Astrocyte of the spinal cord (primary cell): ENCODE data around the gene TACC3.

Source experiments
- DNase-seq: peaks from one replicate; pipeline ENCODE4 v3.0.0; 2011; ENCODE audit warnings: low read depth, low spot score
- H3K4me3 ChIP-seq: 2 replicates; pipeline ENCODE4 v1.5.1; 2011; ENCODE audit warnings: low read depth, mild to moderate bottlenecking, low read length, moderate library complexity
- in situ Hi-C: cut with HindIII; loops from 2 replicates; pipeline ENCODE4 v1.10.0; 2017; ENCODE audit warnings: low sequenced_read_pairs
- TF ChIP-seq, protein P1 (sequence below): IDR thresholded peaks from 2 replicates; pipeline ENCODE4 v1.5.1; 2012; ENCODE audit warnings: low read depth, mild to moderate bottlenecking, low read length, inconsistent platforms

Gene TACC3

DNA sequence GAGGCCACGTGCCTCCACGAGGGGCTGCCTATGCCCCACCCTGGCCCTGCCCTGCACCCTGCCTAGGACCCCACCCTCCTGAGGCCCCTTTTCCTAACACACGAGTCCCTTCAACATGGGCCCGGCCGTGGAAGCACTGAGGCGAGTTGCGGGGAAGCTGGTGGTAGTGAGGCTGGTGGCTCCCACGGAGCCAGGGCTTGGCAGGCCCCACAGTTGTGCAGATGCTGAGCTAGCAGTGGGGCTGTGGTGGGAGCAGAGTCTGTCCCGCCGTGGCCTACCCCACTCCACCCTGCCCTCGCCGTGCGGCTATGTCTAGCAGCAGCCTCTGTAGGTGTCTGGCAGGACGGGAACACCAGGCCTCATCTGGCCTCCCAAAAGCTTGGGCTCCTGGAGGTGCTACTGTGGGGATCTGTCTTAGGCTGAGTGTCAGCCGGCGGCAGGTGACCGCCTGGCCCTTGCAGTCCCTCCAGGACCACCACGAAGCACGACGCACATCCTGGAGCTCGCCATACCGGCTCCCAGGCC lies 18.8 kb downstream of the TACC3 start:
- no peak overlapping the region for H3K4me3 ChIP-seq
- in situ Hi-C loops = no loop called here
- TF ChIP-seq, protein P1, sequence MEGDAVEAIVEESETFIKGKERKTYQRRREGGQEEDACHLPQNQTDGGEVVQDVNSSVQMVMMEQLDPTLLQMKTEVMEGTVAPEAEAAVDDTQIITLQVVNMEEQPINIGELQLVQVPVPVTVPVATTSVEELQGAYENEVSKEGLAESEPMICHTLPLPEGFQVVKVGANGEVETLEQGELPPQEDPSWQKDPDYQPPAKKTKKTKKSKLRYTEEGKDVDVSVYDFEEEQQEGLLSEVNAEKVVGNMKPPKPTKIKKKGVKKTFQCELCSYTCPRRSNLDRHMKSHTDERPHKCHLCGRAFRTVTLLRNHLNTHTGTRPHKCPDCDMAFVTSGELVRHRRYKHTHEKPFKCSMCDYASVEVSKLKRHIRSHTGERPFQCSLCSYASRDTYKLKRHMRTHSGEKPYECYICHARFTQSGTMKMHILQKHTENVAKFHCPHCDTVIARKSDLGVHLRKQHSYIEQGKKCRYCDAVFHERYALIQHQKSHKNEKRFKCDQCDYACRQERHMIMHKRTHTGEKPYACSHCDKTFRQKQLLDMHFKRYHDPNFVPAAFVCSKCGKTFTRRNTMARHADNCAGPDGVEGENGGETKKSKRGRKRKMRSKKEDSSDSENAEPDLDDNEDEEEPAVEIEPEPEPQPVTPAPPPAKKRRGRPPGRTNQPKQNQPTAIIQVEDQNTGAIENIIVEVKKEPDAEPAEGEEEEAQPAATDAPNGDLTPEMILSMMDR = no peak
- no peak for DNase-seq

DNA sequence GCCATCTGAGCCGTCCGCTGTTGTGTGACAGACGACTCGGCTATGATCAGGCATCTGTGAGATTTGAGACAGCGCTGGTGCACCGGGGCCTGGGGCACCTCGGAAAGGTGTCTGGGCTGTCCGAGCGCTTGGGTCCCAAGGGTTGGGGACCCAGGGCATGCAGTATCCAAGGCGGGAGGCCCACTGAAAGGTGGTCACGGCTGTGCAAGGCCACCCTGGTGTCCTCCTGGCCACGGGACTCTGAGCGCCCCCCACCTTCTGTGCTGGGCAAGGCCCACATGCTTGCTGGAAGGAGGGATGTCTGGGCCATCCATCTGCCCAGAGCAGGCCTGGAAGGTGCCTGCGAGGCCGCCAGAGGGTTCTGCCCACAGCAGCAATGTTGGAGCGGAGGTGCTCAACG lies 19.9 kb downstream of the TACC3 start:
- DNase-seq = no peak
- no peak overlapping the region for H3K4me3 ChIP-seq
- TF ChIP-seq, protein P1 = no peak
- in situ Hi-C loops = no loop called here

DNA sequence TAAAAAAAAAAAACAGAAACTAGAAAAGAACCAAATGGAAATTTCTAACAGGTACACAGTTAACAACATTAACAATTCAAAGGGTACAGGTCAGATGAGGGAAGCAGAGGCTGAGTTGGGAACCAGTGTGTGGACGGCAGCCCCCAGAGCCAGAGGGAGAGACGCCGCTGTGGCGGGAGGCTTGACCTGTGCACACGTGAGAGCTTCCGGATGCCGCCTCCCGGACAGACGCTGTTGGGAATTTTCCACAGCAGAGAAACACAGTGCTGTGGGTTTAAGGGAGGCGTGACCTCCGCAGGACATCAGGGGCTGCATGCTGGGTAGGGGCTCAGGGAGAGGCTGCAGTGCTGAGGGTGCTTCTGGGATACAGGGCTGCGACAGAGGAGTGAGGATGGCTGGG lies 22.2 kb downstream of the TACC3 start:
- TF ChIP-seq, protein P1 = no peak

DNA sequence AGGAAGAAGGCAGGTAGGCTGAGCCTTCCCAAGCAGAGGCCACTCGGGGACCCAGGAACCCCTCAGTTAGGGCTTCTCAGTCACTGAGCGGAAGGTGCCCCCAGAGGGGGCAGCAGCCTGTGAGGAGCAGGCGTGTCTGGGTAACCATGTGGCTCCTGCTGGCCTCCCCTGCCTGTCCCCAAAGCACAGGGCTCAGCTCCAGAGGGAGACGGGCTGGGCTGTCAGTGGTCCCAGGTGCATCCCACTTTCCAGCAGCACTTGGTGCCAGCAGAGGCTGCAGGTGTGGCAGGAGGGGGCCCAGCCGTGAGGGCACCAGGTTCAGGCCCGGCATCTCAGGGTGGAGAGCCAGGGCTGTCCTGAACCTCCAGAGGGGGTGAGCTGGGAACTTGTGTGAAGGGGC lies 22.7 kb downstream of the TACC3 start:
- in situ Hi-C loops = no loop called here
- TF ChIP-seq, protein P1 = no peak

More for the DNA sequence above, 22.2 kb downstream of the TACC3 start:
- H3K4me3 ChIP-seq = no peak overlapping the region
- DNase-seq = no peak
- in situ Hi-C loops = no loop called here

DNA sequence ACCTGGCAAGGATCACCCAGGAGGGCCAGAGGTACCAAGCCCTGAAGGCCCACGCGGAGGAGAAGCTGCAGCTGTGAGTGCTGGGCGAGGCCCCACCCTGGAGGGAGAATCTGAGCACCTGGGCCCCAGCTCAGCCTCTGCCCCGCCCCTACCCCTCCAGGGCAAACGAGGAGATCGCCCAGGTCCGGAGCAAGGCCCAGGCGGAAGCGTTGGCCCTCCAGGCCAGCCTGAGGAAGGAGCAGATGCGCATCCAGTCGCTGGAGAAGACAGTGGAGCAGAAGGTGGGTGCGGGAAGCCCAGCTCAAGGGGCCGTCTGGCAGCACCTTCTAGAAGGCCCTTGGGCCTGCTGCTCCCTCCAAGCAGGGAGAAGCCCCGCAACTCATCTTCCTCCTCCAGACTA lies 23.2 kb downstream of the TACC3 start:
- no peak overlapping the region for H3K4me3 ChIP-seq
- TF ChIP-seq, protein P1 = no peak
- no peak for DNase-seq
- in situ Hi-C loops = no loop called here

More for the DNA sequence above, 22.7 kb downstream of the TACC3 start:
- no peak overlapping the region for H3K4me3 ChIP-seq
- DNase-seq = no peak

DNA sequence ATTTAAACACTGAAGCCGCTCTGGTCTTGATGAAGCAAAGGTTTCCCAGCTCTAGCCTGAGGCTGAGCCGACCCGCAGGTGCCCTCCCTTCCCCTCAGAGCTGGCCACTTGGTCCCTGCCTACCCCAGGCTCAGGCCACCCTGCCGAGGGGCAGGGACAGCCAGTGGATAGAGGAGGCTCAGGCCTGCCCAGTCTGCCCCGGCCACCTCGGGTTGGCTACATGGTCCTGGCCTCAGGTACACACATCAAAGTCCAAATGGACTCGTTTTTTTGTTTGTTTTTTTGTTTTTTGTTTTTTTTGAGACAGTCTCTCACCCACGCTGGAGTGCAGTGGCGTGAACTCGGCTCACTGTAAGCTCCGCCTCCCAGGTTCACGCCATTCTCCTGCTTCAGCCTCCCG lies 23.8 kb downstream of the TACC3 start:
- in situ Hi-C loops = no loop called here
- H3K4me3 ChIP-seq = no peak overlapping the region
- TF ChIP-seq, protein P1 = no peak
- no peak for DNase-seq

DNA sequence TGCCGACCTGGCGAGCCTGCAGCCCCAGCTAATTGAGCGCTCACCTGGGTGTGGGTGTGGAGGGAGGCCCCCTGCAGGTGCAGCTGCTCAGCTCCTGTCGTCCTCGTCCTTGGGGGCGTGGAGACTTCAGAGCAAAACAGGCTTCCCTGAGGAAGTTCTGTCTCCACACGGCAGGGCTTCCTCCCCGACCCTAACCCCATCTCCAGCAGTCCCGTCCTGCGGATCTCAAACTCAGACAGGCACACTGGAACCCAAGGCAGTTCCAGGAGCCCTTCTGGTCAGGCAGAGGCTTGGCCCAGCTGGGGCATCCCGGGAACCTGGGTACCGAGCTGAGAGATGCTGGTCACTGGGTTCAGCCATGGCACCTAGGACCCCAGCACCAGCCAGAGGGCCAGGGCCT lies 24.4 kb downstream of the TACC3 start:
- TF ChIP-seq, protein P1 = no peak
- no peak overlapping the region for H3K4me3 ChIP-seq
- no peak for DNase-seq
- in situ Hi-C loops = no loop called here
